HepG2 (cell line): ENCODE measurements around the gene PAX7. TPM values are rescaled to one million over a fixed set of nuclear protein-coding genes. Genes with fewer than 3 reads are reported as not detected.

Experiments used
- ATAC-seq: fragments of 200-7000 bp; cut with Tn5 transposase; 3 replicates; pipeline ENCODE4 v1.9.1; 2020; ENCODE audit warnings: mild to moderate bottlenecking, moderate library complexity
- BruUV-seq: library from RNA; stranded (reverse); fragments of 400-500 nt; replicated peaks from 2 replicates; lab custom pipeline; 2021; lab: Mats Ljungman, UMichigan
- CTCF ChIA-PET: fragments of 300-600 bp; formaldehyde crosslinking; extraction: SDS; loops from one replicate; lab custom pipeline; 2021; ENCODE audit warnings: low total read pairs, inconsistent platforms, low intra/inter-chr PET ratio; lab: Yijun Ruan, JAX
- POLR2A ChIA-PET: fragments of 350-600 bp; sonication (Branson Sonifier 250); formaldehyde crosslinking; loops from one replicate; lab custom pipeline; 2020; ENCODE audit warnings: antibody characterized with exemption, inconsistent platforms; lab: Yijun Ruan, JAX
- DNase-seq: peaks from one replicate; pipeline ENCODE4 v3.0.0-alpha.2; 2015; ENCODE audit warnings: low spot score
- FAIRE-seq: peaks from 3 replicates; lab custom pipeline; 2011; peaks lifted over from hg19 to GRCh38; lab: Jason Lieb, UNC
- H2AFZ ChIP-seq: one replicate; pipeline ENCODE4 v1.6.1; 2011; ENCODE audit warnings: low read length, inconsistent platforms
- H3K27ac ChIP-seq: fragments of 300-600 bp; 3 replicates; pipeline ENCODE4 v1.8.0; 2011; ENCODE audit warnings: mixed run types, mild to moderate bottlenecking, mixed read lengths, low read length, inconsistent platforms; ENCODE audit not compliant: insufficient read depth; ENCODE audit errors: extremely low read length
- H3K27me3 ChIP-seq, 2 experiments: fragments of 200-600 bp in 1 of 2; 2 replicates in 1 of 2; 3 replicates in 1 of 2; pipeline versions ENCODE4 v1.6.0 to v1.8.0; 2011; ENCODE audit warnings: low read length in 2 of 2, mild to moderate bottlenecking in 2 of 2, moderate library complexity in 2 of 2, inconsistent platforms in 1 of 2; ENCODE audit not compliant: insufficient read depth in 2 of 2, control insufficient read depth in 1 of 2
- H3K36me3 ChIP-seq, 2 experiments: fragments of 200-600 bp in 1 of 2; replicated peaks in 1 of 2; 2 replicates in 1 of 2; 3 replicates in 1 of 2; pipeline versions ENCODE4 v1.5.1 to v1.8.0; 2011; ENCODE audit warnings: low read length in 2 of 2, inconsistent platforms in 1 of 2; ENCODE audit not compliant: insufficient read depth in 2 of 2, control insufficient read depth in 1 of 2
- H3K4me1 ChIP-seq: 2 replicates; pipeline ENCODE4 v1.5.1; 2012; ENCODE audit warnings: low read length, inconsistent platforms; ENCODE audit not compliant: insufficient read depth
- H3K4me2 ChIP-seq: 2 replicates; pipeline ENCODE4 v1.6.0; 2011; ENCODE audit warnings: low read depth, low read length, inconsistent platforms
- H3K4me3 ChIP-seq, 3 experiments: fragments of 200-600 bp in 1 of 3; sonication (generic), shearing (Covaris generic) in 1 of 3; replicated peaks in 1 of 3; 2 replicates each; pipeline ENCODE4 v1.5.1; 2011 to 2016; ENCODE audit warnings: low read length in 3 of 3, inconsistent platforms in 2 of 3, low read depth in 2 of 3, mild to moderate bottlenecking in 2 of 3, control low read depth in 1 of 3, mixed read lengths in 1 of 3; ENCODE audit not compliant: insufficient read depth in 1 of 3
- H3K79me2 ChIP-seq: one replicate; pipeline ENCODE4 v1.6.1; 2011; ENCODE audit warnings: low read length, inconsistent platforms; ENCODE audit not compliant: insufficient read depth
- H3K9ac ChIP-seq: 2 replicates; pipeline ENCODE4 v1.6.0; 2011; ENCODE audit warnings: mild to moderate bottlenecking, low read depth, low read length, inconsistent platforms; ENCODE audit not compliant: insufficient read depth
- H3K9me3 ChIP-seq: 2 replicates; pipeline ENCODE4 v1.5.1; 2012; ENCODE audit warnings: mild to moderate bottlenecking, low read length
- H4K20me1 ChIP-seq: 2 replicates; pipeline ENCODE4 v1.6.0; 2011; ENCODE audit warnings: inconsistent platforms, mild to moderate bottlenecking, low read length, moderate library complexity; ENCODE audit not compliant: insufficient read depth
- CBFB ChIP-seq: sonication (generic); formaldehyde crosslinking; IDR thresholded peaks from 2 replicates; pipeline ENCODE4 v1.4.0; 2020; ENCODE audit warnings: missing genetic modification reagents
- DR1 ChIP-seq: sonication (generic); formaldehyde crosslinking; IDR thresholded peaks from 2 replicates; pipeline ENCODE4 v1.8.0; 2021; ENCODE audit warnings: mild to moderate bottlenecking, missing genetic modification reagents, inconsistent platforms
- PBX3 ChIP-seq: sonication (generic); formaldehyde crosslinking; IDR thresholded peaks from 2 replicates; pipeline ENCODE4 v1.8.1; 2023; ENCODE audit warnings: missing genetic modification reagents, inconsistent platforms, borderline replicate concordance
- PHB2 ChIP-seq: fragments of 450-650 bp; IDR thresholded peaks from 2 replicates; pipeline ENCODE4 v1.6.1; 2018; ENCODE audit not compliant: partially characterized antibody
- PHF8 ChIP-seq: sonication (generic); formaldehyde crosslinking; IDR thresholded peaks from 2 replicates; pipeline ENCODE4 v1.5.0; 2020; ENCODE audit warnings: missing genetic modification reagents
- POLR2AphosphoS2 ChIP-seq: IDR thresholded peaks from 2 replicates; pipeline ENCODE4 v1.6.1; 2011; ENCODE audit warnings: low read depth, low read length, improper control_type of control experiment
- YEATS2 ChIP-seq: sonication (generic); formaldehyde crosslinking; IDR thresholded peaks from 2 replicates; pipeline ENCODE4 v1.4.0; 2020; ENCODE audit warnings: missing genetic modification reagents, borderline replicate concordance
- ZNF839 ChIP-seq: sonication (generic); formaldehyde crosslinking; IDR thresholded peaks from 2 replicates; pipeline ENCODE4 v1.4.0; 2020; ENCODE audit warnings: missing genetic modification reagents, mild to moderate bottlenecking, borderline replicate concordance
- ZNF883 ChIP-seq: sonication (generic); formaldehyde crosslinking; IDR thresholded peaks from 2 replicates; pipeline ENCODE4 v1.5.1; 2020; ENCODE audit warnings: mild to moderate bottlenecking, missing genetic modification reagents; ENCODE audit errors: not compliant biosample characterization
- WGBS: methylation state at CpG from one replicate; pipeline ENCODE4 v1.1.6; 2017; ENCODE audit warnings: low lambda C conversion rate; 5-methylcytosine and 5-hydroxymethylcytosine counted together
- in situ Hi-C: cut with HindIII; loops from 2 replicates; pipeline ENCODE4 v1.10.0; 2017; ENCODE audit warnings: low pct_unique_long_range_greater_than_20kb; ENCODE audit not compliant: extremely low pct_ligation_motif_present
- intact Hi-C: fragments of 100-400 bp; cut with micrococcal nuclease; formaldehyde crosslinking; loops from one replicate; pipeline ENCODE4 v1.10.0; 2022; ENCODE audit not compliant: unreplicated experiment
- polyA plus RNA-seq, 8 experiments: library from polyadenylated mRNA; depleted of rRNA in 3 of 8; stranded (reverse) in 7 of 8; unstranded in 1 of 8; fragments of >200 nt; fragmentation: Illumina TruSeq in 4 of 8; extraction: Trizol in 4 of 8; gene quantifications; 2 replicates each; pipeline versions ENCODE4 v1.2.1 to v1.2.3, GENCODE V29; 2011 to 2016; ENCODE audit warnings: low read depth in 4 of 8, missing spikeins in 1 of 8, mixed read lengths in 1 of 8; ENCODE audit not compliant: insufficient read depth in 1 of 8
- total RNA-seq, 5 experiments: library from RNA; depleted of rRNA; stranded (reverse); fragments of >200 nt; fragmentation: Illumina TruSeq; extraction: Trizol; gene quantifications; 2 replicates each; pipeline ENCODE4 v1.2.3, GENCODE V29; 2016; ENCODE audit warnings: low read depth in 1 of 5
- TF ChIP-seq, protein P1 (sequence below): IDR thresholded peaks from 2 replicates; pipeline ENCODE4 v1.6.1; 2016; ENCODE audit warnings: missing compliant biosample characterization, missing genetic modification reagents, borderline replicate concordance

Gene PAX7
- total and polyA plus RNA-seq, 2 of the 13 experiments (the other 11 are each of a cell fraction or from before 2014, with no cell fraction given): not detected

DNA sequence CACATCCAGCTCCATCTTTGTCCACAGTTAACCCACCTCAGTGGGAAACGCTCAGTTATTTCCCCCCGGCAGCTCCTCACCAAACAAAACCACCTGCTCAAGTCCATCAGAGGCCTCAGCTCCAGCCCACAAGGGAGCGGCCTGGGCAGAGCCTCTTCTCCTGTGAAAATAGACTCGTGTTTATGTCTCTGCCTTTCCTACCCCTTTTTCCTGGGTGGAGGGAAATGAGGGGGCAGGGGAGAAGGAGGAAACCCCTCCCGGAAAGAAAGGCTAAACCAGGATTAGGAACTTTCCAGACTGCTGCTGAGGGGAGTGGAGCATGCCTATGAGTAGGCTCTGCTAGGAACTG, 81.6 kb downstream of the PAX7 start:
- POLR2A ChIA-PET: no interaction called here
- TF ChIP-seq CBFB (no peak), PHB2 (no peak), ZNF883 (CRISPR knock-in tag) (no peak), ZNF839 (CRISPR knock-in tag) (no peak), POLR2AphosphoS2 (no peak), YEATS2 (no peak), PHF8 (no peak), PBX3 (CRISPR knock-in tag) (no peak), DR1 (no peak)
- TF ChIP-seq, protein P1, sequence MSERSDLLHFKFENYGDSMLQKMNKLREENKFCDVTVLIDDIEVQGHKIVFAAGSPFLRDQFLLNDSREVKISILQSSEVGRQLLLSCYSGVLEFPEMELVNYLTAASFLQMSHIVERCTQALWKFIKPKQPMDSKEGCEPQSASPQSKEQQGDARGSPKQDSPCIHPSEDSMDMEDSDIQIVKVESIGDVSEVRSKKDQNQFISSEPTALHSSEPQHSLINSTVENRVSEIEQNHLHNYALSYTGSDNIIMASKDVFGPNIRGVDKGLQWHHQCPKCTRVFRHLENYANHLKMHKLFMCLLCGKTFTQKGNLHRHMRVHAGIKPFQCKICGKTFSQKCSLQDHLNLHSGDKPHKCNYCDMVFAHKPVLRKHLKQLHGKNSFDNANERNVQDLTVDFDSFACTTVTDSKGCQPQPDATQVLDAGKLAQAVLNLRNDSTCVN (CRISPR knock-in tag): no peak
- TF ChIP-seq, all 625 proteins: peak for 0
- no peaks in the 10 kb centered on the region for H3K4me1 ChIP-seq
- no peak overlapping the region for H2AFZ ChIP-seq
- no peaks in the 10 kb centered on the region; the same call in 1 of the 2 replicates for H4K20me1 ChIP-seq
- H3K27ac ChIP-seq: no peak overlapping the region
- no peak overlapping the region for H3K4me3 ChIP-seq
- no peaks in the 10 kb centered on the region for H3K79me2 ChIP-seq
- CTCF ChIA-PET: no interaction called here
- DNase-seq: no peak
- in situ Hi-C loops: no loop called here
- H3K36me3 ChIP-seq: no peaks in the 10 kb centered on the region
- no peak overlapping the region for H3K4me2 ChIP-seq
- no peak overlapping the region for H3K9ac ChIP-seq
- intact Hi-C loops: no loop called here
- ATAC-seq: no peak
- no peak for FAIRE-seq
- BruUV-seq: no TSS peak
- peaks cover 13 to 74% of the 10 kb centered on the region in 2 experiments for H3K27me3 ChIP-seq
- H3K9me3 ChIP-seq: no peaks in the 10 kb centered on the region
- 3% methylated on average over 4 of the region's 5 CpGs for WGBS
